Measurements from ENCODE around the gene KIF16B.

GRCh38 chr20:16451001-16451400 lies 122.2 kb downstream of the KIF16B start:
- TF ChIP-seq ZNF138 (CRISPR knock-in tag; conservative IDR thresholded peaks at IDR 0.05) (no peak), CTCF (IDR thresholded peaks at IDR 0.05) (no peak), NR1H2 (CRISPR knock-in tag; IDR thresholded peaks at IDR 0.05) (no peak), AFF4 (CRISPR knock-in tag; IDR thresholded peaks at IDR 0.05; ENCODE audit: borderline replicate concordance) (no peak), ATF1 (CRISPR knock-in tag; IDR thresholded peaks at IDR 0.05) (no peak), CBFB (CRISPR knock-in tag; IDR thresholded peaks at IDR 0.05; ENCODE audit: low read depth) (no peak), ZNF512 (CRISPR knock-in tag; IDR thresholded peaks at IDR 0.05; ENCODE audit: borderline replicate concordance) (no peak), JUN (CRISPR knock-in tag; IDR thresholded peaks at IDR 0.05) (no peak), E2F1 (CRISPR knock-in tag; IDR thresholded peaks at IDR 0.05) (no peak), ARID4B (CRISPR knock-in tag; IDR thresholded peaks at IDR 0.05; ENCODE audit: borderline replicate concordance) (no peak), USF2 (CRISPR knock-in tag; IDR thresholded peaks at IDR 0.05) (no peak), TEAD4 (CRISPR knock-in tag; IDR thresholded peaks at IDR 0.05) (no peak), RORB (CRISPR knock-in tag; IDR thresholded peaks at IDR 0.05) (no peak)

All from WTC11 (cell line).